AG04450 (cell line): ENCODE data around the gene COX6B1. TPM values are rescaled to one million over a fixed set of nuclear protein-coding genes. Genes with fewer than 3 reads are reported as not detected.

Source experiments
- CTCF ChIA-PET: fragments of 300-600, 350-600 bp; formaldehyde crosslinking; extraction: SDS; loops from one replicate; lab custom pipeline; 2022; ENCODE audit warnings: antibody characterized with exemption, inconsistent platforms; lab: Charles Lee
- POLR2A ChIA-PET: fragments of 350-600 bp; formaldehyde crosslinking; extraction: SDS; loops from one replicate; lab custom pipeline; 2021; ENCODE audit warnings: antibody characterized with exemption, inconsistent platforms; lab: Yijun Ruan, JAX
- DNase-seq: peaks from one replicate; pipeline ENCODE4 v3.0.0-alpha.2; 2011; ENCODE audit warnings: low read depth, low spot score
- H3K27ac ChIP-seq: one replicate; pipeline ENCODE4 v1.5.1; 2012; ENCODE audit warnings: low read depth, low read length, control low read depth
- H3K27me3 ChIP-seq: one replicate; pipeline ENCODE4 v1.6.0; 2012; ENCODE audit warnings: low read length; ENCODE audit not compliant: control insufficient read depth, insufficient read depth
- H3K4me3 ChIP-seq: 2 replicates; pipeline ENCODE4 v1.5.1; 2011; ENCODE audit warnings: mild to moderate bottlenecking, low read depth, low read length, control low read depth
- H3K9me3 ChIP-seq: 2 replicates; pipeline ENCODE4 v1.5.1; 2012; ENCODE audit warnings: low read length; ENCODE audit not compliant: control insufficient read depth, insufficient read depth
- polyA plus RNA-seq: library from polyadenylated mRNA; depleted of rRNA; stranded (reverse); fragments of >200 nt; gene quantifications from 2 replicates; pipeline ENCODE4 v1.2.3, GENCODE V29; 2011
- TF ChIP-seq, protein P1 (sequence below): IDR thresholded peaks from 2 replicates; pipeline ENCODE4 v1.5.1; 2011; ENCODE audit warnings: low read depth, low read length, control low read depth, inconsistent platforms

The COX6B1 gene
- polyA plus RNA-seq, 1 experiment: 398 TPM

DNA sequence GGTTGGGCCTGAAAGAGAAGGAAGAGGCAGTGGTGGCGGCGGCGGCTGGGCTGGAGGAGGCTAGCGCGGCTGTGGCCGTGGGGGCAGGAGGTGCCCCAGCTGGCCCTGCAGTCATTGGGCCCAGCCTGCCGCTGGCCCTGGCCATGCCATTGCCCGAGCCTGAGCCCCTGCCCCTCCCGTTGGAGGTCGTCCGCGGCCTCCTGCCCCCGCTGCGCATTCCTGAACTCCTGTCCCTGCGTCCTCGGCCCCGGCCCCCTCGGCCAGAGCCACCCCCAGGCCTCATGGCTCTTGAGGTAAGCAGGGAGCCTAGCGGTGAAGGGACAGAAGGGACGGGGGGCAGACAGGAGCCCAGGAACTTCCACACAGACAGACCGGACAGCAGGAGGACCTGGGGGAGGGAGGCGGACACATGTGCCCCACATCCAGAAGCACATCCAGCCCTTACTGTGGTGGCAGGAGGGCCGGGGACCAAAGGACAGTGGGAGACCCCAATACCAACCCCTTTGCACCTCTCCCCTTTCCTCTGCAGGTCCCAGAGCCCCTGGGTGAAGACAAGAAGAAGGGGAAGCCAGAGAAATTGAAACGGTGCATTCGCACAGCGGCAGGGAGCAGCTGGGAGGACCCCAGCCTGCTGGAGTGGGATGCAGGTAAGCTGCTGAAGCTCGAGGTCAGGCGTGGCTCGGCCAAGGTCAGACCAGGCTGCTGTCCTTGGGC is 14.2 kb upstream of the COX6B1 start:
- ChIA-PET CTCF (no interaction called here), POLR2A (no interaction called here)
- Histone ChIP-seq H3K27me3 (no peaks in the 10 kb centered on the region), H3K27ac (no peak overlapping the region), H3K4me3 (no peak overlapping the region), H3K9me3 (peaks cover 4% of the 10 kb centered on the region; the same call in 1 of the 2 replicates)
- no peak for DNase-seq
- TF ChIP-seq, protein P1, sequence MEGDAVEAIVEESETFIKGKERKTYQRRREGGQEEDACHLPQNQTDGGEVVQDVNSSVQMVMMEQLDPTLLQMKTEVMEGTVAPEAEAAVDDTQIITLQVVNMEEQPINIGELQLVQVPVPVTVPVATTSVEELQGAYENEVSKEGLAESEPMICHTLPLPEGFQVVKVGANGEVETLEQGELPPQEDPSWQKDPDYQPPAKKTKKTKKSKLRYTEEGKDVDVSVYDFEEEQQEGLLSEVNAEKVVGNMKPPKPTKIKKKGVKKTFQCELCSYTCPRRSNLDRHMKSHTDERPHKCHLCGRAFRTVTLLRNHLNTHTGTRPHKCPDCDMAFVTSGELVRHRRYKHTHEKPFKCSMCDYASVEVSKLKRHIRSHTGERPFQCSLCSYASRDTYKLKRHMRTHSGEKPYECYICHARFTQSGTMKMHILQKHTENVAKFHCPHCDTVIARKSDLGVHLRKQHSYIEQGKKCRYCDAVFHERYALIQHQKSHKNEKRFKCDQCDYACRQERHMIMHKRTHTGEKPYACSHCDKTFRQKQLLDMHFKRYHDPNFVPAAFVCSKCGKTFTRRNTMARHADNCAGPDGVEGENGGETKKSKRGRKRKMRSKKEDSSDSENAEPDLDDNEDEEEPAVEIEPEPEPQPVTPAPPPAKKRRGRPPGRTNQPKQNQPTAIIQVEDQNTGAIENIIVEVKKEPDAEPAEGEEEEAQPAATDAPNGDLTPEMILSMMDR: no peak

DNA sequence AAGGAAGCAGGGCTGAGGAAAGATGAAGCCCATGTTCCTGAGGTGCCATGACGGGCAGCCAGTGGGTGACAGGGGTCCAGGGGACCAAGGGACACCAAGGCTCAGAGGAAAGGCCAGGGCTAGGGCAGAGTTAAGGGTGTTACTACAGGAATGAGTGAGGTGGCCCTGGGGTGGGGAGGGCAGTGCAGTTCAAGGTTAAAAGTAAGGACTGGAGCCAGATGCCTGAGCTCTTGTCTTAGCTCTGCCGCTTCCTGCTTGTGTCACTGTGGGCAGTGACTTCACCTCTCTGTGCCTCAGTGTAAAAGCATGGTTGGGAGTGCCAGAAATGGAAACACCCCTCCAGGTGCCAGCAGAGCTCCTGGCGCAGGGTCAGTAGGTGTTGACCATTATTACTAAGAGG is 11.5 kb upstream of the COX6B1 start:
- Histone ChIP-seq H3K27me3 (no peaks in the 10 kb centered on the region), H3K27ac (no peak overlapping the region), H3K4me3 (no peak overlapping the region), H3K9me3 (no peaks in the 10 kb centered on the region)
- ChIA-PET POLR2A (no interaction called here), CTCF (no interaction called here)
- TF ChIP-seq, protein P1: no peak
- no peak for DNase-seq

DNA sequence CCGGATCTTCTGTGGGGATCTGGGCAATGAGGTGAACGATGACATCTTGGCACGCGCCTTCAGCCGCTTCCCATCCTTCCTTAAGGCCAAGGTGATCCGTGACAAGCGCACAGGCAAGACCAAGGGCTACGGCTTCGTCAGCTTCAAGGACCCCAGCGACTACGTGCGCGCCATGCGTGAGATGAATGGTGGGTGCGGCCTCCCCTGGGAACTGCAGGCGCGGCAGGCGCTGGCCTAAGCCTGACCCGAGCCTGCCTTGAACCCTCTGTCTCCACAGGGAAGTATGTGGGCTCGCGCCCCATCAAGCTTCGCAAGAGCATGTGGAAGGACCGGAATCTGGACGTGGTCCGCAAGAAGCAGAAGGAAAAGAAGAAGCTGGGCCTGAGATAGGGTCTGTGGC is 11.0 kb upstream of the COX6B1 start:
- Histone ChIP-seq H3K27ac (no peak overlapping the region), H3K4me3 (no peak overlapping the region), H3K27me3 (no peaks in the 10 kb centered on the region), H3K9me3 (no peaks in the 10 kb centered on the region)
- TF ChIP-seq, protein P1: no peak
- ChIA-PET CTCF (no interaction called here), POLR2A (no interaction called here)
- no peak for DNase-seq

DNA sequence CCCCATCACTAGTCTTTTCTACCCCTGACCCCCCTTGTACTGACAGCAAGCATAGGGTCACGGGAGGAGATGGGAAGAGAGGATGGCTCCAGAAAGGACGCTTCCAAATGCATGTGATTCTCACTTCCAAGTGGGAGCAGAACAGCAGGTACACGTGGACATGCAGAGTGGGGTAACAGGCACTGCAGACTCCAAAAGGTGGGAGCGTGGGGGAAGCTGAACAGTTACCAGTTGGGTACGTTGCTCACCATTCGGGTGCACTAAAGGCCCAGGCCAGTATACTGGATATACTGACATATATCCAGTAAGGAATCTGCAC is 8.8 kb upstream of the COX6B1 start:
- Histone ChIP-seq H3K4me3 (no peak overlapping the region), H3K27ac (no peak overlapping the region), H3K27me3 (no peaks in the 10 kb centered on the region), H3K9me3 (no peaks in the 10 kb centered on the region)
- ChIA-PET POLR2A (interaction anchor here (1.0 kb wide), 1 partner anchor 9 kb away, joined by 4 read pairs; the partner anchor contains the start of gene COX6B1), CTCF (no interaction called here)
- TF ChIP-seq, protein P1: no peak
- no peak for DNase-seq

DNA sequence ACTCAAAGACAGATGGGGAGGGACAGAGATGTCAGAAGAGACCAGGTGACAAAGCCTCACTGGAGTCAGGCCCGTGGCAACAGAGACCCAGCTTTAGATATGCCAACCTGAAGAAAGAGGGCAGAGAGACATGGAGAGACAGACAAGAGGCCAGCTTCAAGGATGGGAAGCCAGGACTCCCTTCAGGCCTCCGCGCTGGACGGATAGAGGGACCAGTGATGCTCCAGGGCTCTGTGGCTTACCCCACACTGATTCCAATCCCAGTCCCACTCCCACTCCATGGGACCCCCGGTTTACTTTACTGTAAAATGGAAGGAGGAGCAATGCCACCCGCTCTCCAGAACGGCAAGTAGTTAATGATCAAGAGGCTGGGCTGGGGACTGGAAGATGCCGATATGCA is 8.3 kb upstream of the COX6B1 start:
- H3K27me3 ChIP-seq: no peaks in the 10 kb centered on the region
- ChIA-PET CTCF (no interaction called here), POLR2A (interaction anchor here (0.7 to 1.0 kb wide), 2 partner anchors 8 to 609 kb away, joined by 3 to 4 read pairs; partner anchors contain the start of gene COX6B1)
- H3K27ac ChIP-seq: no peak overlapping the region
- DNase-seq: no peak
- TF ChIP-seq, protein P1: no peak
- H3K9me3 ChIP-seq: no peaks in the 10 kb centered on the region
- H3K4me3 ChIP-seq: no peak overlapping the region
